SU-DHL-6 (cell line): ENCODE measurements around the gene COG5.

ENCODE experiments used
- H2AFZ ChIP-seq: fragments of 200-600 bp; sonication (generic); 2 replicates; pipeline ENCODE4 v1.6.1; 2014; ENCODE audit warnings: low read depth, mild to moderate bottlenecking, moderate library complexity, mixed read lengths, antibody characterized with exemption, low read length; ENCODE audit not compliant: severe bottlenecking
- H3F3A ChIP-seq: fragments of 200-600 bp; shearing (Covaris generic); 2 replicates; pipeline ENCODE4 v1.6.0; 2016; ENCODE audit warnings: antibody characterized with exemption, mild to moderate bottlenecking; ENCODE audit not compliant: insufficient read depth
- H3K27ac ChIP-seq: fragments of 200-600 bp; sonication (generic); 2 replicates; pipeline ENCODE4 v1.5.1; 2016; ENCODE audit warnings: low read depth, mild to moderate bottlenecking, low read length, moderate library complexity, mixed read lengths
- H3K27me3 ChIP-seq: fragments of 200-600 bp; sonication (generic), shearing (Covaris generic); 2 replicates; pipeline ENCODE4 v1.6.0; 2014; ENCODE audit warnings: mild to moderate bottlenecking, low read length
- H3K36me3 ChIP-seq: fragments of 200-600 bp; sonication (generic); 2 replicates; pipeline ENCODE4 v1.6.1; 2014; ENCODE audit warnings: mild to moderate bottlenecking, low read length, mixed read lengths
- H3K4me2 ChIP-seq: fragments of 300-600, 200-600 bp; shearing (Covaris generic), sonication (generic); 2 replicates; pipeline ENCODE4 v1.6.0; 2014; ENCODE audit warnings: low read length, low read depth, mild to moderate bottlenecking; ENCODE audit not compliant: poor library complexity, severe bottlenecking
- H3K4me3 ChIP-seq: fragments of 200-600 bp; sonication (generic); 2 replicates; pipeline ENCODE4 v1.5.1; 2014; ENCODE audit warnings: antibody characterized with exemption, low read length, mild to moderate bottlenecking, mixed read lengths; ENCODE audit not compliant: insufficient read depth, poor library complexity, severe bottlenecking
- H3K79me2 ChIP-seq: fragments of 200-600 bp; sonication (generic); 2 replicates; pipeline ENCODE4 v1.6.1; 2014; ENCODE audit warnings: mild to moderate bottlenecking, low read length, moderate library complexity; ENCODE audit not compliant: insufficient read depth
- H3K9ac ChIP-seq: fragments of 200-600 bp; sonication (generic); 2 replicates; pipeline ENCODE4 v1.7.0; 2014; ENCODE audit warnings: mild to moderate bottlenecking, low read length
- H3K9me2 ChIP-seq: fragments of 200-600 bp; sonication (generic); replicated peaks from 2 replicates; pipeline ENCODE4 v1.6.1; 2014; ENCODE audit warnings: low read length; ENCODE audit not compliant: insufficient read depth
- H3K9me3 ChIP-seq: fragments of 200-600 bp; sonication (generic); 2 replicates; pipeline ENCODE4 v1.6.1; 2014; ENCODE audit warnings: low read length, mixed read lengths; ENCODE audit not compliant: insufficient read depth
- H4K20me1 ChIP-seq: fragments of 200-600 bp; sonication (generic); 2 replicates; pipeline ENCODE4 v1.6.1; 2014; ENCODE audit warnings: low read depth, mild to moderate bottlenecking, antibody characterized with exemption, low read length, moderate library complexity, mixed read lengths
- EZH2phosphoT487 ChIP-seq: fragments of 200-600 bp; sonication (generic), shearing (Covaris generic); conservative IDR thresholded peaks from 2 replicates; pipeline ENCODE4 v1.6.1; 2018; ENCODE audit warnings: mild to moderate bottlenecking, antibody characterized with exemption, low read length, moderate library complexity, mixed read lengths
- TF ChIP-seq, protein P1 (sequence below): fragments of 200-600 bp; sonication (generic); IDR thresholded peaks from one replicate; pipeline ENCODE4 v1.5.1; 2017; ENCODE audit warnings: antibody characterized with exemption, mild to moderate bottlenecking, low read length, moderate library complexity; ENCODE audit not compliant: insufficient read depth, poor library complexity, severe bottlenecking

COG5 gene

DNA sequence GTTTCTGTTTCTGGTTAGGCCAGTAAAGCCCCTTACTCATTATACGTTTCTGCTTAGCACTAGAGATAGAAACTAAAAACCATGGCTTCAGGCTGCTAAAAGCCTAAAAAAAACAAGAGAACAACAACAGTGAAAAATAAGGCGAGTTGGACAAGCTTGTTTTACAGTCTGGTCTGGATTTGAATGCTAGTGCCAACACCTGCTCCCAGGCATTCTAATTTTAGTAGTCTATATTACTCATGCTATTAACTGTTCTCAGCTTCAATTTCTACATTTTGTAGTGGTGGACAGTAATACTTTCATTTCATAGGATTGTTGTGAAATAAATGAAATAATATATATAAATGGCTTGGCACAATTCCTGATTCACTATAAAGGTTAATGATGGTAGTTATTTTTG lies 286.4 kb downstream of the COG5 start:
- no peaks in the 10 kb centered on the region for H3F3A ChIP-seq
- no peak overlapping the region for H3K27ac ChIP-seq
- TF ChIP-seq EZH2phosphoT487: no peak
- TF ChIP-seq, protein P1, sequence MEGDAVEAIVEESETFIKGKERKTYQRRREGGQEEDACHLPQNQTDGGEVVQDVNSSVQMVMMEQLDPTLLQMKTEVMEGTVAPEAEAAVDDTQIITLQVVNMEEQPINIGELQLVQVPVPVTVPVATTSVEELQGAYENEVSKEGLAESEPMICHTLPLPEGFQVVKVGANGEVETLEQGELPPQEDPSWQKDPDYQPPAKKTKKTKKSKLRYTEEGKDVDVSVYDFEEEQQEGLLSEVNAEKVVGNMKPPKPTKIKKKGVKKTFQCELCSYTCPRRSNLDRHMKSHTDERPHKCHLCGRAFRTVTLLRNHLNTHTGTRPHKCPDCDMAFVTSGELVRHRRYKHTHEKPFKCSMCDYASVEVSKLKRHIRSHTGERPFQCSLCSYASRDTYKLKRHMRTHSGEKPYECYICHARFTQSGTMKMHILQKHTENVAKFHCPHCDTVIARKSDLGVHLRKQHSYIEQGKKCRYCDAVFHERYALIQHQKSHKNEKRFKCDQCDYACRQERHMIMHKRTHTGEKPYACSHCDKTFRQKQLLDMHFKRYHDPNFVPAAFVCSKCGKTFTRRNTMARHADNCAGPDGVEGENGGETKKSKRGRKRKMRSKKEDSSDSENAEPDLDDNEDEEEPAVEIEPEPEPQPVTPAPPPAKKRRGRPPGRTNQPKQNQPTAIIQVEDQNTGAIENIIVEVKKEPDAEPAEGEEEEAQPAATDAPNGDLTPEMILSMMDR: no peak
- no peaks in the 10 kb centered on the region for H3K9me3 ChIP-seq
- H3K4me2 ChIP-seq: no peak overlapping the region
- no peaks in the 10 kb centered on the region; the same call in 1 of the 2 replicates for H4K20me1 ChIP-seq
- no peaks in the 10 kb centered on the region for H3K79me2 ChIP-seq
- H3K9ac ChIP-seq: no peak overlapping the region
- H2AFZ ChIP-seq: no peak overlapping the region
- H3K9me2 ChIP-seq: no peaks in the 10 kb centered on the region
- H3K36me3 ChIP-seq: peaks cover 5% of the 10 kb centered on the region; the same call in 1 of the 2 replicates
- no peak overlapping the region for H3K4me3 ChIP-seq
- no peaks in the 10 kb centered on the region for H3K27me3 ChIP-seq

DNA sequence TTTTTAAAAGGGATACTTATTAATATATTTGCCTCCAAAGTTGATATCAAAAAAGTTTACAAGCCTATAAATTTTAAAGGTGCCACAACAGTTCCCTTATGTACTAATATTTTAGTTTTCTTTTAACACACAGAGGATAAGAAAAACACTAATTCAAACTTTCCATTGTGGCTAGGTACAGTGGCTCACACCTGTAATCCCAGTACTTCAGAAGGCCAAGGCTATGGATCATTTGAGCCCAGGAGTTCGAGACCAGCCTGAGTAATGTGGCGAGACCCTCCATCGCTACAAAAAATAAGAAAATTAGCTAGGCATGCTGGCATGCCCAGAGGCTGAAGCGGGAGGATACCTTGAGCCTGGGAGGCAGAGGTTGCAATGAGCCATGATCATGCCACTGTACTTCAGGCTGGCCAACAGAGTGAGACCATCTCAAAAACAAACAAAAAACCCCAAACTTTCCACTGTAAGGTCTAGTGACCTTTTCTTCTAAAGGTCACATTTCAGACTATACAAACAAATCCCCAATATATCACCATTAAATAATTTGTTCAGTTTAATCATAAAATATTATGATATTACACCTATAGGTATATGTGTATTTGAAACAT lies 287.4 kb downstream of the COG5 start:
- Histone ChIP-seq H3K4me2 (no peak overlapping the region), H3K9ac (no peak overlapping the region), H3K4me3 (no peak overlapping the region), H3K27ac (no peak overlapping the region), H4K20me1 (no peaks in the 10 kb centered on the region; the same call in 1 of the 2 replicates), H3F3A (no peaks in the 10 kb centered on the region), H3K79me2 (no peaks in the 10 kb centered on the region), H3K27me3 (no peaks in the 10 kb centered on the region), H3K9me2 (no peaks in the 10 kb centered on the region), H2AFZ (no peak overlapping the region), H3K9me3 (no peaks in the 10 kb centered on the region), H3K36me3 (peaks cover 5% of the 10 kb centered on the region; the same call in 1 of the 2 replicates)
- TF ChIP-seq, protein P1: no peak
- TF ChIP-seq EZH2phosphoT487: no peak

GRCh38 chr7:107274506-107274905 lies 289.2 kb downstream of the COG5 start:
- H3K79me2 ChIP-seq: no peaks in the 10 kb centered on the region
- no peak overlapping the region for H3K27ac ChIP-seq
- H3K4me2 ChIP-seq: no peak overlapping the region
- H3K36me3 ChIP-seq: no peaks in the 10 kb centered on the region
- no peak overlapping the region for H3K4me3 ChIP-seq
- H3K9me3 ChIP-seq: no peaks in the 10 kb centered on the region
- H3K27me3 ChIP-seq: no peaks in the 10 kb centered on the region
- H3K9me2 ChIP-seq: no peaks in the 10 kb centered on the region
- TF ChIP-seq, protein P1: no peak
- no peak for TF ChIP-seq EZH2phosphoT487
- H4K20me1 ChIP-seq: no peaks in the 10 kb centered on the region; the same call in 1 of the 2 replicates
- no peak overlapping the region for H3K9ac ChIP-seq
- no peak overlapping the region for H2AFZ ChIP-seq
- no peaks in the 10 kb centered on the region for H3F3A ChIP-seq
